NCI-H1105 (cell line): ENCODE measurements around the gene ADAMTS3.

ENCODE experiments used
- DNase-seq: peaks from one replicate; lab custom pipeline; 2025; lab: John Stamatoyannopoulos, UW

Gene ADAMTS3

GRCh38 chr4:72344418-72344817 is 224.6 kb downstream of the ADAMTS3 start:
- no peak for DNase-seq

GRCh38 chr4:72341432-72341820 is 227.6 kb downstream of the ADAMTS3 start:
- DNase-seq: no peak

GRCh38 chr4:72340803-72341431 is 228.1 kb downstream of the ADAMTS3 start:
- DNase-seq: no peak

DNA sequence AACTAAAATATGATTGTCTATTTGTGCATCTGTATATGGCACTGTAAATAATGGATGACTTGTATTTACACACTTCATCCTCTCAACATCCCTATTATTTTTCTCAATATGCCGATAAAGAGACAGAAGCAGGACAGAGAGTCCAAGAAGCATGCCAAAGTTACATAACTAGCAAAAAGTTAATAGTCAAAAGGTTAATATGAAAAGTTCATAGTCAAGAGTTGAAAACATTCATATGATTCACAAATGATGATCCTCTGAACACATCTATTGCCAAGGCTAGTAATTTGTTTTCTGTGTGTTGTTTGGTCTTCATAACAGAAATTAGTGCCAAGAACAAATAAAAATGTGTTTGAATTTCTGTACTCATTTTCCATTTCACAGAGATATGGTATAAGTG is 231.0 kb downstream of the ADAMTS3 start:
- no peak for DNase-seq

DNA sequence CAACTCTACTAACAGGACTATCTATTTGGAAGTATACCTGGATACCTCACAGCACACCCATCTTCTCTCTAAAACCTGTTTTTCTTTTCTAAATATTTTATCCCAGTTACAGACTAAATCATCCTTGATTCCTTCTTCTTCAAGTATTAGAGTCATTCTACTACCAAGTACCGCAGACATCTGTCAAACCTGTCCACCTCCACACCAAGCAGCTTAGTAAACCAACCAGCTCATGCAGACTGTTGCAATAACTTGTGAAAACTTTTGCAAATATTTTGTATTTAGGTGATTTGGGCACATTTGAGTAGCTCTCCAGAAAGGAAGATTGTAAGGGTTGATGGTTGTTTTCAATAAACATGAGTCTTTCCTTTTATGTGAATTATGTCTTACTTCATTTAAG is 238.6 kb downstream of the ADAMTS3 start:
- no peak for DNase-seq

- DNase-seq: no peak
These were observed 242.1 kb downstream of the ADAMTS3 start for GRCh38 chr4:72326692-72327632.

DNA sequence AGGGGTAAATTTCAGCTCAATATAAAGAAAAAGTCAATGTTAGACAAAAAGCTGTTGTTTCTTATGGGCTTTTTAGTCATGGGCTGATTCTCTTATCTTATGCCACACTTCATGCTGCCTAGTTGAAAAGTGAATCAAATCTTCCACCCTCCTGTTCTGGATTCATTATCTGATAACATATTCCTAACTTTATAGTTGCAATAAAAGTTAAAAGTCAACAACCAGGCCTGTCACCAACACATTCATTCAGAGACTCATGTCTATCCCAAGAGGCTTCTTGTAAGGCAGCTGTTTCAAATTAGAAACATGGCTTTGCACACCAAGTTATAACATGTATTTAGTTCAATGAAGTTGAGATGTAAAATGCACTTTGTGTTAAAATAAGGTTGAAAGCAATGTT is 243.8 kb downstream of the ADAMTS3 start:
- DNase-seq: no peak

- DNase-seq: no peak
These were observed 245.8 kb downstream of the ADAMTS3 start for GRCh38 chr4:72323227-72323626.

- DNase-seq: no peak
These were observed 248.6 kb downstream of the ADAMTS3 start for GRCh38 chr4:72320223-72320948.

DNA sequence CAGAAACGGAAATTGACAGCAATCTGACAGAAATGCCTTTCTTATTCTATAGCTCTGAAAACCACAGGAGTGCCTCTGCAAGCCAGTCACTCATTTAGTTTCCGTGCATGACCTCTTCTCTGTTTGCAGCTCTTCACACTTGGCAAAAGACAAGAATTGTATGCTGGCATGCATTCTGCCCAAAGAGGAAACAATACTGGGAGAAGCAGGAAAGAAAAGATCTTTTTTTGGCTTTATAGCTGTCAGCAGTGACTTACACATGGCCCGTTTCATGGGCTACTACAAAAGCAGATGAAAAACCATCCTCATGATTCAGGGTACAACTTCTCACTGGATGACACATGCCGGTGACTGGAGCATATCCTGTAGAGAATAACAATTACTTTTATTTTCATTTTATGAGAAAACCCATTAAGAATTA is 249.4 kb downstream of the ADAMTS3 start:
- no peak for DNase-seq

- no peak for DNase-seq
These were observed 250.4 kb downstream of the ADAMTS3 start for GRCh38 chr4:72318421-72319170.

GRCh38 chr4:72314869-72315268 is 254.2 kb downstream of the ADAMTS3 start:
- DNase-seq: no peak

DNA sequence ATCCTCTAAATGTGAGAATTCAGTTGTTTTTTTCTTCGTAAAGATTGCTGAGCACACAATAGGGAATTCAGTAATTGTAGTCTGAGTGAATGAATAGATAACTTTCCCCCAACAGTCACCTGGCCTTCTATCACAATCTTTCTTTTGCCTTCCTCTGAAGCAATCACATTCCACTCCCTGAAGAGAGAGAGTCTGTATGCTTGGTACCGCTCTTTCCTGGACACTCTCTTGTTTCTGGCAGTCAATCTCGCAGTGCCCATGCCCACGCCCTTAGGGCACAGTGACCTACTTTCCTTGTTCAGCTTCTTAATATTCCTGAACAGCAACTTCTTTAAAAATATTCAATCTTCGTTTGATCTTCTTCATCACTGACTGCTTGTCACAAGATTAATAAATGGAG is 255.9 kb downstream of the ADAMTS3 start:
- DNase-seq: no peak

- no peak for DNase-seq
These were observed 256.9 kb downstream of the ADAMTS3 start for GRCh38 chr4:72312032-72312650.

- DNase-seq: no peak
These were observed 257.7 kb downstream of the ADAMTS3 start for GRCh38 chr4:72311291-72311690.

- no peak for DNase-seq
These were observed 263.4 kb downstream of the ADAMTS3 start for GRCh38 chr4:72305620-72306019.

DNA sequence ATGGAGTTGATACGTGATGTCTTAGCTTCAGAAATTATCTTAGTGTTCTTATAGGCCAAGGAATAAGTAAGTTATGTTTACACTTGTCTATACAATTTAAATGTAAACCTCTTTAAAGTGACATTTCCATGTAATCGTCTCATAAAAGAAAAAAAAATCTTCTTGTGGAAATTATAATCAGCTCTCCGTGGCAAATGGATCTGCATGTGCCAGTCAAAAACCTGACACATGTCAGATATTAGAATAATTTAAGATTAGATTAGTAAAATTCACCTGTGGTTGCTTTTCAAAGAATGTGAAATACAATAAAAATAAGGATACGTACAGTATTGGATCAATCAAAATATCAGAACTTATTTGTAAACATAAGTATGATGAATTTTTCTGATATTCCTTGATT is 263.9 kb downstream of the ADAMTS3 start:
- DNase-seq: no peak

DNA sequence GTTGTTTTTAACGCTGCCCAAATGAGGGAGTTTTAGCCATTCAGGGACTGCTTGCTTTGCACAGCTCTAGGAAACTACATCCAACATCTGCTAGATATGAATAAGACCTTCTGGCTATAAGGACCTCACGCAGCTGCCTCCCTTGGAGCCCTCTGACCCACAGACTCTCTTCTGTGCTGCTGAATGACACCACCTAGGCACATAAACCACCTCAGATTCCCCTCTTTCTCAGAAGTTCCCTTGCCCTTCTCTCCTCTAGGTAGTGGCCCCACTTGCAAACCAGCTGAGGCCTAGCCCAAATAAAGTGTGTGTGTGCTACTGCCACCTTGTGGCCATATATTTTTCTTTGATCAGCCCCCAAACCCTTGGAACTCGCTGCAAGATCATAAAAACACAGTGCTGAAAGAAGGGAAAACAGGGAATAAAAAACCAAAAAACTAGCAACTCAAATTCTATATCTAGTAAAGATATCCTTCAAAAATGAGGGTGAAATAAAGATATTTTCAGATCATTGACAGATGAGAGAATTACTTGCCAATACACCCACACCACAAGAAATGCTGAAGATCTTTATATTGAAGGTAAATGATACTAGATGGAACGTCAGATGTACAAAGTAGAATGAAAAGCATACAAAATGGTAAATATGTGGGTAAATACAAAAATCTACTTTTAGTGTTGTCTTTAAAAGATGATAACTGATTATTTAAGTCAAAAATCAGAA is 265.9 kb downstream of the ADAMTS3 start:
- DNase-seq: no peak

DNA sequence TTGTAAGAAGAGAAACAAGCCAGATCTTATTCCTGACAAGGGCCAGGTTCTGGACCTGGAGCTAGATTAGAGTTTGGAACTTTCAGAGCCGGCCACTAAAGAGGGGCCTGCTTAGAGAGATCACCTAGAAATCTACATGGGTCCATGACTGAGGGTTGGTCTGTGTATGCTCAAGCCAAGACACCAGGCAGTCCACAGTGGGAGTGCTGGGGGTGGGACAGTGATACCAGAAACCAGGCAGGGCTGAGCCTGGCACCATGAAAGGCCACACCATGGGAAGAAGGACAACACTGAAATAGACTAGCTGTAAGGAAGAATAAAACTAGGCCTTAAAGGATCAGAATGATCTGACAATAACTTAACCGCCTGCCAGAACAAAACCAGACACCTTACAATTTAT is 267.3 kb downstream of the ADAMTS3 start:
- DNase-seq: no peak

DNA sequence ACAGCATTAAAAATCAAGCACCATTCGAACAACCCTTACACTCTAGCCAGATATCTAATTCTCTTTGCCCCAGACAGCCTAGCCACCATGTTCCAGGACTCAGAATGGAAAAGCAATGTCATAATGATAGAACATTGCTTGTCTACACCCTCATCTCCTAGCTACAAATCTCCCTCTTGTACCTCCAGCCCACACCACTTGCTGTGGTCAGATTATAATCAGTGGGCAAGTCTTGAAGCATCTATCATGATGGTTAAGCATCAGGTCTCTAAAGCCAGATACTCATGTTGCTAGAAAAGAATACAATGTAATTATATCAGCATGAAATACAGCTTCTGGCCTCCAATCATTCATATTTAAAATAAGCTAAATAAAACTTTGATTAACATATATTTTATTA is 268.9 kb downstream of the ADAMTS3 start:
- DNase-seq: no peak
